Uterine smooth muscle cell (primary cell): ENCODE results near the gene ZBTB26. TPM values are rescaled to one million over a fixed set of nuclear protein-coding genes. Genes with fewer than 3 reads are reported as not detected.

Source experiments
- total RNA-seq: library from RNA; depleted of rRNA; stranded (reverse); fragments of >200 nt; gene quantifications from 2 replicates; pipeline ENCODE4 v1.2.3, GENCODE V29; 2014

ZBTB26 gene
- total RNA-seq: 4.0 and 5.5 TPM in 2 replicates

DNA sequence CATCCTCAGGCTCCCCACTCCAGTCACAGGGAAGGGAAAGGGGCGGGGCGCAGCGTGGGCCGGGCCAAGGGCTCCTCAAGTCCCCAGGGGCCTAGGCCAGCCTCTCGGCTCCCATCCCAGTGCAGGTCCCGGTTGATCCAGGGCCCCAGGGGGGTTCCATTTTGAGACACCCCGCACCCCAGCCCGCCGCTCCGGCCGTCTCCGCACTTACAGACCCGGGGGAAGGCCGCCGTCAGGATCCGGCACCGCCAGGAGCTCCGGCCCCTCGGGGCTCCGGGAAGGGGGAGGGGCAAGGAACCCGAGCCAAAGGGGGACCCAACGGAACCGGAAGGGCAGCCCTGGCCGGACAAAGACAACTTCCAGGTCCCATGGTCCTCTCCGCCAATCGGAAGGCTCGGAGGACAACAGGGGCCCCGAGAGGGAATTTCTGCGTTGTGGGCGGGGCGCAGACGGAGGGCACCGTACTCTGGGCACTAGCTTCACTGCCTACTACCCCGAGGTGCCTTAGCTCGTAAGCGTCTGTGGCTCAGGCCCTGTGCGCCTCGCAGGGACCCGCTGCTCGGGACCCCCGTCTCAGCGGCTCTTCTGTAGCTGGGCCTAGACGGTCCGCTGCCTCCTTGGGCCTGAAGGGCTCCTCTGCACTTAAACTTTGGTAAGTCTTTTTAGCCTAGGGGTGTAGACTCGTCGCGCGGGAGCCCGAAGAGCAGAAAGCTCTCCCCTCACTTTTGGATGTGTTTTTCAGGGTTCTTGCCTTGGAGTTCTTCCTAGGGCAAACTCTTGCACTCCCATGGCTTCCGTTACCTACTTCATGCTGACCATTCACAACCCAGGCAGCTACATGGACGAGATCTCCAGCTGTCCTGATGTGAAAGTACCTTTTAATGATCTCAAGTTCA is at the start of gene ZBTB26:
Gene ZBTB26 (minus strand): TSS at position 287 of the 896 bp plus-strand sequence. CDS start 11,578 bp downstream, outside the sequence.

GRCh38 chr9:122940749-122941581 is 9.7 kb upstream of the ZBTB26 start, which contains the start of gene RABGAP1:
TSS of gene RABGAP1 (plus strand) at chr9:122941020. CDS start at chr9:122957060, 16,040 bp downstream.

GRCh38 chr9:122912964-122913673 is 18.2 kb downstream of the ZBTB26 start, which contains the start of gene ZBTB6:
TSS of gene ZBTB6 (minus strand) at chr9:122913323. CDS start at chr9:122912072, 1,251 bp downstream.

GRCh38 chr9:122904823-122905710 is 26.2 kb downstream of the ZBTB26 start, which contains the start of gene RC3H2:
TSS of gene RC3H2 (minus strand) at chr9:122905359. CDS start at chr9:122897509, 7,850 bp downstream.

Other genes starting within 250 kb of the ZBTB26 start
- not detected in 2 replicates for gene OR1L4, start 207.5 kb downstream of the ZBTB26 start, total RNA-seq
- gene OR1L6, start 189.2 kb downstream of the ZBTB26 start, total RNA-seq: not detected in 2 replicates
- not detected in 2 replicates for gene OR5C1, start 142.6 kb downstream of the ZBTB26 start, total RNA-seq
- not detected in 2 replicates for gene OR1K1, start 131.4 kb downstream of the ZBTB26 start, total RNA-seq
- gene PDCL, start 102.9 kb downstream of the ZBTB26 start, total RNA-seq: 46.1 and 50.6 TPM in 2 replicates
- 43.6 and 56.4 TPM in 2 replicates for gene RC3H2, start 26.2 kb downstream of the ZBTB26 start, total RNA-seq
- 16.0 and 16.3 TPM in 2 replicates for gene ZBTB6, start 18.2 kb downstream of the ZBTB26 start, total RNA-seq
- gene RABGAP1, start 9.5 kb upstream of the ZBTB26 start, total RNA-seq: 37.5 and 50.5 TPM in 2 replicates
- gene GPR21, start 102.2 kb upstream of the ZBTB26 start, total RNA-seq: 1.4 and 1.5 TPM in 2 replicates